HG02884 (cell line): ENCODE measurements around the gene SPOCD1.

ENCODE experiments used
- ATAC-seq: cut with Tn5 transposase; IDR thresholded peaks from one replicate; pipeline ENCODE4 v1.9.1; 2021; ENCODE audit warnings: mild to moderate bottlenecking, moderate library complexity; ENCODE audit not compliant: unreplicated experiment

SPOCD1 gene

GRCh38 chr1:31801458-31801857, 14.4 kb downstream of the SPOCD1 start:
- no peak for ATAC-seq

DNA sequence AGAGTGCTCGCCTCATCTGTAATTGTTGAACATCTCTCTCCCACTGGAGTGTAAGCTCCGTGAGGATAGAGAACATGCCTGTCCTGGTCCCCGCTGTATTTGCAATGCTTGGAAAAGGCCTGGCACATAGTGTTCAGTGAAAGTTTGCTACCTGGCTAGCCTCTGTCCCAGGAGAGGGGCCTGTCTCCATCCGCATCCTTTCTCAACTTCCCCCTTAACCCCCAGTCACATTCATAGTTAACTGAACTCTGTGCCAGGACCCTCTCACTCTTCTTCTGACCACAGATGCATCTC, 15.2 kb downstream of the SPOCD1 start:
- ATAC-seq = no peak

GRCh38 chr1:31799895-31800673, 15.7 kb downstream of the SPOCD1 start:
- ATAC-seq = no peak

GRCh38 chr1:31799196-31799894, 16.5 kb downstream of the SPOCD1 start:
- no peak for ATAC-seq

GRCh38 chr1:31798433-31799195, 17.2 kb downstream of the SPOCD1 start:
- ATAC-seq = no peak

DNA sequence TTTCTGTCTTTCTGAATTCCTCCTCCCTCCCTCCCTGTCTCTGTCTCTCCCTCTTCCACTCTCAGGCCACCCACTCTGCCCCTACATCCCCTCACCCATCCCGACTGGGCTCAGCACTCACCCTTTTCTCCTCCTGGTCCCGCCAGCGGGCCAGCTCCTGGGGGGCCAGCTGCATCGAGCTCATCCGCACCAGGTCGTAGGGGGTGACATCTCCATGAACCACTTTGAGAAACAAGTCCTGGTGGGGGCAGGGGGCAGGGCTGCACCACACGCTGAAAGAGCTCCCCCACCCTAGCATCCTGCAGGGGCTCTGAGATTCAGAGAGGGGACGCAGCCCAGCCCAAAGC, 17.8 kb downstream of the SPOCD1 start:
- ATAC-seq = no peak

DNA sequence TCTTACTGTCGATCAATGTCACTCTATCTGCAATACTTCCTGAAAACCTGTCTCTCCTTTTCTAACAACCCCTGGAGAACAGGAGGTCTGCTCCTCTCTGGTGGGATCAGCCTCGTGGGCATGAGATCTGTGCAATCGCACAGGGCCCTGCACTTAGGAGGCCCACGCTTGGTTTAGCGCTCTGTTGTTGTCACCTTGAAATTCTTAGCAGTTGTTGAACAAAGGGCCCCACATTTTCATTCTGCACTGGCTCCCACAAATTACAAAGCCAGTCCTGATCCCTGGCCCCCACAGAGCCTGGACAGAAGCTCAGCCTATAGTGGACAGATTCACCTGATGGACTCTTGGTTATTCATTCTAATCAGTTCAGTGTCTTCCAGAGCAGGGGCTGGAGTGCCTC, 18.6 kb downstream of the SPOCD1 start:
- no peak for ATAC-seq

DNA sequence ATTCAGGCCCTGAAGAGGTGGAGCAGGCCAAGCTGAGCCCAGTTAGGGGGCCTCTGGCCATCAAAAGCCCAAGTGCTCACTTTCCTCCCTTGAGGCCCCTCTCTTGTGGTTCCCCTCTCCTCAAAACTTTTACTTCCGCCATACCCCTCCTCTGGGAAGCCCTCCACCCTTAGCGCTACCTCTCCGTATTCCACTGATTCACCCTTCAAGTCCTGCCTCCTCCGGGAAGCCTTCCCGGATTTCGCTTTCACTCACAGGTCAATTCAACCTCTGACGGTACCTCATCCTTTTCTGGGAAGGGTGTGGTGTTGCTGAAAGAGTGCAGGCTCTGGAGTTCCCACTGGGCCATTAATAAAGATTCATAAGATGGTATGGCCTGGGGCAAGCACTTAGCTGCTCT, 19.1 kb downstream of the SPOCD1 start:
- no peak for ATAC-seq

DNA sequence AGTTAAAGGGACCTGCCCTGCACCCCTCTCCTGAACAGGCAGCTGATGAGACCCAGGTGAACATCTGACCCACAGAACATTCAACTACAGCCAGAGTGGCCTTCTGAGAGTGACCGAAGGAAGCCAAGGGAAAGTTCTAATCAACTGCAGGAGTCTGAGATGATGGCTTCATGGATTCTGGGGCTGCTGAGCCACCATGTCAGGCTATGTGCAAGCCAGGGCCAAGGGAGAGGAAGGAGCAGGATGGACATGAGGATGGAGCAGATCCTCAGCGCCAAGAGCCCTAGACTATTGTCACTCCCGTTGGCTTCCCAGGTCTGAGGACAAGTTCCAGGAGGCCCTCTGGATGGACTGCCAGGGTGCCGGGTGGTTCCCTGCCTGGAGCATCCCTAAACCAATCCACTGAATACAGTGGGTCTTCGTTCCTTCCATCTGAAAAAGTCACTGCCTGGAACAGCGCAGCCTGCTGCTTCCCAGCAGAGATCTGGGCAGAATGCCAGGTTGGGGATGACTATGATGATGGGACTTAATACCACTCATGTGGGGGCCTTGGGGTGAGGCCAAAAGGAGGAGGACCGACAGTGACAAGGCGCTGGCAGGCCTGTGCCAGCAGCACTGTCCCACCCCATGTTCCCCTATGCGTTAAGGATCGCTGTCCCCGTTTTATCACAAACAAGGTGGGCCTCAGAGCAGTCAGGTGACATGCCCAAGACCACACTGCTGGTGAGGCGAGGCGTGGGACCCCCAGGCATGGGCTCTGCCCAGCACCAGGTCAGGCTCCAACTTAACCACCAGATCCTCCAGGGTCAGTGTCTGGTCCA, 19.8 kb downstream of the SPOCD1 start:
- ATAC-seq = no peak

DNA sequence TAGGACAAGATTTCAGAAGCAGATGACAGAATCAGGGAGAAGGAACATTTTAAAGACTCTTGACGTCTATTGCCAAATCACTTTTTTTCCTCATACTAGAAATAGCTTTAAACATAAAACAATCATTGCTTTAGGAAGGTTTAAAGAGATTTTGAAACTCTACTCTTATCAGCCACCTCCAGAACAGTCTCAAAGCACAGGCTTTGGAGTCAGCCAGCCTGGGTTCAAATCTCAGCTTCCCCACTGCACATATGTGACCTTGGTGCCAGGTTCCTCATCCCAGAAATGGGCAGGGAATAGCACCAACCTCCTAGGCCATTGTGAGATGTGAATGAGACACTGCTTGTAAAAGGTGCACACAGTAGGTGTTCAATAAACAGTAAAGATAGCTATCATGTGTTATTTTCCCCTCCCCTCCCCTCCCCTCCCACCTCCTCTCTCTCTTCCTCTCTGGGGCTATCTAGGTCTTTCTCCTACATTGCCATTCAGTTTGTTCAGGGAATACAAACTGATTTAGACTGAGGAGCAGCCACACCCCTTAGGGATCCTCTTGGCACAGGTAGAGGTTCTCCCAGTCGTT, 20.6 kb downstream of the SPOCD1 start:
- ATAC-seq = no peak

GRCh38 chr1:31793586-31794285, 22.1 kb downstream of the SPOCD1 start:
- no peak for ATAC-seq

- ATAC-seq = no peak
These were observed 22.7 kb downstream of the SPOCD1 start for GRCh38 chr1:31793086-31793485.

DNA sequence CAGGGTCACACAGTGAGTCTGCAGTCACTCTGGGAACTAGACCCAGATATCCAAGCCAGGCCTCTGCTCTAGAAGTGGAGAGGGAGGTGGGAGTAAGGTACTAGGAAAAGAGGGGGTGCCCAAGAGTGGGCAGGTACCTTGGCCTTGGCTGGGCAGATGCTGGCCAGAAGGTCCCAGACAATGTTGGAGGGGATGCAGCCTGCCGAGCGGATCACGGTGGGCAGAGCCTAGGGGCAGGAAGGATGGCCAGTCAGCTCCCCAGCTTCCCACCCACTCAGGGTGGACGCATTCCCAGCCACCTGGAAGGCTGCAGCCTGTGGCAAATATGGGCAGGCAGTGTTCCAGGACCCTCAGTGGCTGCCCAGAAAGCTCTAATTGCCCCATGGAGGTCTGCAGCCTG, 23.3 kb downstream of the SPOCD1 start:
- ATAC-seq = no peak

- ATAC-seq = no peak
These were observed 23.7 kb downstream of the SPOCD1 start for GRCh38 chr1:31792116-31792515.

DNA sequence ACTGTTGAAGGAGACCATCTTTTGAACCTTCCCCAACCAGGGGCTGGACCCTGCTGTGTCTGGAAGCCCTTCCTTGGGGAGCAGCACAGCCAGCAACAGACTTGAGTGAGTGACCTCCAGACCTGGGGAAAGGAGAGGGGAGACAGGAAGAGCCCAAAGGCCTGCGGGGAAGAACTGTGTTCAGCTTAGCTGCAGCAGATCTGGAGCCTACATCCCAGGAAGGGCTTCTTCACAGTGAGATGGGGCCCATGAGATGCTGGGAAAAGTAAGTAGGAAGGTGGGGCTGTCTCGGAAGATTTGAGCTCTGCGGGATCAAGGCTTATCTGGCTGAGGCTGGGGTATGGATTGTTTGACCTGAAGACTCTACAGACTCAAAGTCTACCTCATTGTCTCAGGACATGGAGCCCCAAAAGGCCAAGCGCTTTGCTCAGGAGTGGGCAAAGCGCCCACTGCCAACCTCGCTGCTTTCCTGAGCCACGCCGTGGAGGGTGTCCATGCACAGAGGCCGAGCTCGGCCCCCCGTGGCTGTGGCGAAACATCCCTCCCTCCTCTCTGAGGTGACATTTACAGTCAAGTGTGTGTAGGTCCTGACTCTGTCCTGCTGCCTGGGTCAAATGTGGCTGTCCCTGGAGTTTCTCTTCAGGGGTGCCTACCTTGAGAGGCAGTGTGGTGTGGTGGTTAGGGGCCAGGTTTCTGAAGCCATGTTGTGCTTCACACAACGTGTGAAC, 24.5 kb downstream of the SPOCD1 start:
- no peak for ATAC-seq

DNA sequence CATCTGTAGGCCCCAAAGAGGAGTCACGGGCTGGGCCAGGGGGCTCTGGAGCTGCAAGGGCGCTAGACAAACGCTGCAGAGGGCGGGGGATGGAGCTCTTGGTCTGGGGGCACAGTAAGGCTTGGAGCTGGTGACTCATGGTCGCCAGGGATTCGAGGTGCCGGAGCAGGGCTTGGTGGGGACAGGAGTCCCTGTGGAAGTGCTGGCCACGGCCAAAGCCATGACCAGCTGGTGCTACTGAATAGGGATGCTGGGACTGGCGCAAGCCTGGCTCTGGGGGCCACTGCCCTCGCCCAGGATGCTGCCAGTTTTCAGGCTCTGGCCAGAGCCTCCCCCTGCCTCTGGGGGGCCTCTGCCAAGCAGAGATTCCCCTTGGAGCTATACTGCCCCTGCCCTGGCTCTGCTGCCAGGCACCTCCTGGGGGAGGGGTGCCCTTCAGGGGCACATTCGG, 25.2 kb downstream of the SPOCD1 start:
- ATAC-seq = no peak

DNA sequence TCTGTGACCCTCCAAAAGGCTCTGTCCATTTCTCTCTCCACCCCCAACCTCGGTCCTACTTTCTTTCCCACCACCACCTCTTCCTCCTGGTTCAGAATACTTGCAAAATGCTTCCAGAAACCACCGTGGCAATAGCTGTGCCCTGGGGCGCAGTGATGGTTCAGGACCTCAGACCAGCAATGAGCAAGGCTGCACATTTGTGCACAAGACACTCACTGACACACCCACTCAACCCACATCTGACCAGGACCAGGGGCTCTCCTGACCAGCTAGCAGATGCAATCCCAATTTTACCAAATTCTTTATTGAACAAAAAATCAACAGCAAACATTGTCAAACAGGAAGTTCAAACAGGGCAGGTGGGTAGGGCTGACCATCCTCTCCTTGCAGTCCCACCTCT, 25.7 kb downstream of the SPOCD1 start:
- no peak for ATAC-seq

DNA sequence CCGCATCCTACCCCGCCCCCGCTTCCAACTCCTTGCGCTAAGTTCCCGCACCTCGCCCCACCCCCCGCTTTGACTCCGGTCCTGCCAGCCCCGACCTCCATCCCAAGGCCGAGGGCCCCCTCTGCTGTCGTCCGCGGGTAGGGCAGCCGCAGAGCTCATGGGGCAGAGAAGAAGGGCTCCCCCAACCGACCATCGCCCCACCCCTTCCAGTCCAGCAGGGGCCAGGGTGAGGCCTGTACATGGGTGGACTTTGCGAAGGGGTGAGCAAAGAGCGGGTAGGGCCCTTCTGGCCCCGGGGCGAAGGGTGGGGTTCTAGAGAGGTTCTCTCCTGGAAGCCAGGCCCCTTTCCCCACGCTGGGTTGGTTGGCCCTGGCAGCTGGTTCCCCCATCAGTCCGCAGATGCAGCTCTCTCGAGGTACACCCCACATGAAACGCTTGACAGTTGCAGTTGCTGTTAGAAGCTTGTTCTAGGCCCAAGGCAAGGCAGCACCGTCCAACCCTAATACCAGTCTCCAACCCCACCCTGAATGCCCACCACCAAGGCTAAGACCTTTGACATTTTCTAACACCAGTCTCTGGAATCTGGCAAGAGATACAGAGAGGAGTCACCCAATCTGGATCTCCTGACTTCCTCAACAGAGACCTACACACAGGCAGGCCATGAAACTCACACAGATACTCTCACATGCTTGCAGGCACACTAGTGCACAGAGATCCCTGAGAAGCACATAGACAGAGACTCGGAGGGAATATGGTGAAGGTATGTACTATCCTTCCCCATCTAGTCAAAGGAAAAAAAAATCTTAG, 26.4 kb downstream of the SPOCD1 start:
- no peak for ATAC-seq

DNA sequence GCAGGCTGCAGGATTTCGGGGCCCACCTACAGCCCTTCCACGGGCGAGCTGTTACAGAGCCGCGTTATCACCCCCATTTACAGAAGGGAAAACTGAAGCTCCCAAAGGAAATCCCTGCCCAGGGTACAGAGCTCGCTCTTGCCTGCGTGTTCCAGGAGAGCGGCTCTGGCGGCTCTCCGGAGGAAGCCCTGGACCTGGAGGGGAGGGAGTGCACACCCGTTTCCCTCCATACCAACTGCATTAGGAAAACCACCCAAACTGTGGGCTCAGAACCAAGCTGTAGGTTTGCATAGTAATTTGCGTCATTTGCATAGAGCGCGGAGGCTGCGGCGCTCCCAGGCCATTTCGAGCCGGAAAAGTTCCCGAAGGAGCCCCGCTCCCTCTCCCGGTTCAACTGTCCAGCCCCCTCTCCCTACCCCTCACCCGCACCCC, 27.0 kb downstream of the SPOCD1 start:
- ATAC-seq = peak; percentile 14
